Measurements from ENCODE around the gene KCNAB3. TPM values are rescaled to one million over a fixed set of nuclear protein-coding genes. Genes with fewer than 3 reads are reported as not detected.

Gene KCNAB3
- total and polyA plus RNA-seq, 4 donors, result 0.23 to 0.67 (median 0.42) TPM

Small RNA genes within 50 kb of the gene (small RNA-seq; reads per million reads assigned to genes)
- gene SCARNA21, result 13.5 reads per million, percentile 95 among the genes with 10 or more reads in this experiment

Other genes starting within 250 kb of the KCNAB3 start
- gene TP53, start 242.4 kb downstream of the KCNAB3 start, total RNA-seq, result 10 to 100 TPM; 12.3 to 18.4 TPM
- gene TP53, start 242.4 kb downstream of the KCNAB3 start, polyA plus RNA-seq, result 10 to 100 TPM in 1 of 2 donors, 1 to 10 TPM in 1; 8.3 to 13.0 TPM
- gene WRAP53, start 241.4 kb downstream of the KCNAB3 start, total RNA-seq, result 1 to 10 TPM; 1.8 to 3.3 TPM
- gene WRAP53, start 241.4 kb downstream of the KCNAB3 start, polyA plus RNA-seq, result 1 to 10 TPM; 2.3 to 3.0 TPM
- gene EFNB3, start 224.7 kb downstream of the KCNAB3 start, total RNA-seq, result under 1 TPM; 0.33 to 0.50 TPM
- under 1 TPM; 0.19 to 0.80 TPM for gene EFNB3, start 224.7 kb downstream of the KCNAB3 start, polyA plus RNA-seq
- under 1 TPM; under 0.01 to 0.25 TPM for gene DNAH2, start 212.1 kb downstream of the KCNAB3 start, total RNA-seq
- under 1 TPM; 0.03 to 0.07 TPM for gene DNAH2, start 212.1 kb downstream of the KCNAB3 start, polyA plus RNA-seq
- 10 to 100 TPM in 1 of 2 donors, 1 to 10 TPM in 1; 3.5 to 11.5 TPM for gene KDM6B, start 95.6 kb downstream of the KCNAB3 start, total RNA-seq
- gene KDM6B, start 95.6 kb downstream of the KCNAB3 start, polyA plus RNA-seq, result 1 to 10 TPM; 2.5 to 3.2 TPM
- gene TMEM88, start 74.8 kb downstream of the KCNAB3 start, total RNA-seq, result 1 to 10 TPM in 1 of 2 donors, under 1 TPM in 1; 0.65 to 4.0 TPM
- gene TMEM88, start 74.8 kb downstream of the KCNAB3 start, polyA plus RNA-seq, result 1 to 10 TPM; 3.3 to 4.6 TPM
- 10 to 100 TPM; 24.3 to 72.0 TPM for gene NAA38, start 72.3 kb downstream of the KCNAB3 start, total RNA-seq
- 100 to 1,000 TPM in 1 of 2 donors, 10 to 100 TPM in 1; 41.6 to 118 TPM for gene NAA38, start 72.3 kb downstream of the KCNAB3 start, polyA plus RNA-seq
- 10 to 100 TPM in 1 of 2 donors, 1 to 10 TPM in 1; 4.4 to 12.0 TPM for gene CYB5D1, start 71.9 kb downstream of the KCNAB3 start, total RNA-seq
- gene CYB5D1, start 71.9 kb downstream of the KCNAB3 start, polyA plus RNA-seq, result 1 to 10 TPM; 2.5 to 8.8 TPM
- gene CHD3, start 41.1 kb downstream of the KCNAB3 start, total RNA-seq, result 10 to 100 TPM; 11.0 to 14.4 TPM
- gene CHD3, start 41.1 kb downstream of the KCNAB3 start, polyA plus RNA-seq, result 1 to 10 TPM; 1.9 to 3.4 TPM
- gene RNF227, start 13.6 kb downstream of the KCNAB3 start, total RNA-seq, result 1 to 10 TPM in 1 of 2 donors, under 1 TPM in 1; 0.33 to 1.4 TPM
- gene RNF227, start 13.6 kb downstream of the KCNAB3 start, polyA plus RNA-seq, result under 1 TPM; 0.17 to 0.31 TPM
- gene TRAPPC1, start 2.1 kb upstream of the KCNAB3 start, total RNA-seq, result 10 to 100 TPM; 15.9 to 18.4 TPM
- gene TRAPPC1, start 2.1 kb upstream of the KCNAB3 start, polyA plus RNA-seq, result 10 to 100 TPM; 95.9 to 96.9 TPM
- gene CNTROB, start 2.4 kb upstream of the KCNAB3 start, total RNA-seq, result 10 to 100 TPM; 10.5 to 12.0 TPM
- gene CNTROB, start 2.4 kb upstream of the KCNAB3 start, polyA plus RNA-seq, result 1 to 10 TPM; 2.2 to 6.7 TPM
- under 1 TPM in 1 of 2 donors, not detected in 1; 0.09 TPM for gene GUCY2D, start 72.8 kb upstream of the KCNAB3 start, total RNA-seq
- gene GUCY2D, start 72.8 kb upstream of the KCNAB3 start, polyA plus RNA-seq, result under 1 TPM in 1 of 2 donors, not detected in 1; 0.14 TPM
- gene ALOX15B, start 109.2 kb upstream of the KCNAB3 start, total RNA-seq, result 1 to 10 TPM in 1 of 2 donors, under 1 TPM in 1; 0.92 to 1.0 TPM
- gene ALOX15B, start 109.2 kb upstream of the KCNAB3 start, polyA plus RNA-seq, result under 1 TPM; 0.16 to 0.19 TPM
- gene ALOX12B, start 157.9 kb upstream of the KCNAB3 start, total RNA-seq, result not detected
- gene ALOX12B, start 157.9 kb upstream of the KCNAB3 start, polyA plus RNA-seq, result not detected
- not detected for gene ALOXE3, start 188.7 kb upstream of the KCNAB3 start, total RNA-seq
- not detected for gene ALOXE3, start 188.7 kb upstream of the KCNAB3 start, polyA plus RNA-seq
- gene HES7, start 194.2 kb upstream of the KCNAB3 start, total RNA-seq, result not detected
- not detected for gene HES7, start 194.2 kb upstream of the KCNAB3 start, polyA plus RNA-seq
- 10 to 100 TPM; 10.1 to 71.6 TPM for gene PER1, start 222.5 kb upstream of the KCNAB3 start, total RNA-seq
- 10 to 100 TPM; 24.9 to 34.6 TPM for gene PER1, start 222.5 kb upstream of the KCNAB3 start, polyA plus RNA-seq
- 1 to 10 TPM; 4.2 to 9.0 TPM for gene VAMP2, start 233.1 kb upstream of the KCNAB3 start, total RNA-seq
- gene VAMP2, start 233.1 kb upstream of the KCNAB3 start, polyA plus RNA-seq, result 10 to 100 TPM; 11.4 to 25.9 TPM
- 1 to 10 TPM; 4.5 to 8.4 TPM for gene TMEM107, start 246.5 kb upstream of the KCNAB3 start, total RNA-seq
- 1 to 10 TPM; 3.0 to 3.9 TPM for gene TMEM107, start 246.5 kb upstream of the KCNAB3 start, polyA plus RNA-seq

Data from liver (tissue), 5 donors.